ENCODE results near the gene TEX22.

Gene TEX22

GRCh38 chr14:105367116-105368031, 31.0 kb upstream of the TEX22 start:
- no peak for DNase-seq

- DNase-seq: no peak
Observed at GRCh38 chr14:105368032-105368417, 30.3 kb upstream of the TEX22 start.

DNA sequence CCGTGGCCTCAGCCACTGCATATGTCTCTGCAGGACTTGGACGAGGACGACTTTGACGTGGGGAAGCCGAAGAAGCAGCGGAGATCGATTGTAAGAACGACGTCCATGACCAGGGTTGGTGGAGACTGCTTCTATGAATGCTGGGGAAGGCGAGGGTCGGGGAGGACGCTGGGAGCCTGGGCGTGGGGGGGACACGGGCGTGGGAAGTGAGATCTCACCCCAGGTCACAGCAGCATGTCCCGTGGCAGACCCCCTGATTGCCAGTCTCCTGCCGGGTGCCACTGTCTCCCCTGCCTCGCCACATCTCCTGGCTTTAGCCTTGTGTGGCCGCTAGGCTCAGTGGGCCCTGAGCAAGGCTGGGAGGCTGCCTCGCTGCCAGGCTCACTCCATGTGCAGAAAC, 29.9 kb upstream of the TEX22 start:
- no peak for DNase-seq

DNA sequence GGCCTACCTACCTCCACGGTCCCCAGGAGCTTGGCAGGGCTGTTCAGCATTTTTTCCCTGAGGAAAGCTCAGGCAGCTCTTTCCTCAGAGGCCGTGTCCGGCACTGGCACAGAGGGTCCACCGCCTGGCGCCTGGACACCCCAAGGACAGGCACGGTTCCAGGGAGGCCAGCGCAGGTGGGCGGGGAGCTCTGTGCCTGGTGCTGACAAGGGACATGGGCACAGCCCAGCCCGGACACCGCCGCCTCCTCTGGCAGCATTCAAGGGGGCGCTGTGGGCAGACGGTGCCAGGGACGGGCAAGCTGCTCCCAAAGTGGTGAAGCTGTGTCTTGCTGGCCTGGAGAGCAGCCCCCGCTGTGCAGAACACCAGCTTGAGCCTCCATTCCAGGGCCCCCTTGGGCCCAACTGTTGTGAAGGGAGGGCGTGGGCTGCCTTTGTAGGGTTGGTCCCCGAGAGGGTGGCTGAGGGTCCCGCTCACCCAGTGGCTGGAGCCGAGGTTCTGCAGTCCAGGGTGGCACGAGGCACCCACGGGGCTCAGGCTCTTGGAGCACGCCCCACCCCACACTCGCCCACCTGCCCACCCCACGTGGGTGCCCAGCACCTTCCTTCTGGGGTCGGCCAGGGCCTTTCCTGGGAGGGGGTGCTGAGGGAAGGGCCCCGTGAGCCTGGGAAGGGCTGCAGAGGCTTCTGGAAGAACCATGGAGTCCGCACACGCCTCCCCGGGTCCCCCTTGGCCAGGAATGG, 29.3 kb upstream of the TEX22 start:
- no peak for DNase-seq

DNA sequence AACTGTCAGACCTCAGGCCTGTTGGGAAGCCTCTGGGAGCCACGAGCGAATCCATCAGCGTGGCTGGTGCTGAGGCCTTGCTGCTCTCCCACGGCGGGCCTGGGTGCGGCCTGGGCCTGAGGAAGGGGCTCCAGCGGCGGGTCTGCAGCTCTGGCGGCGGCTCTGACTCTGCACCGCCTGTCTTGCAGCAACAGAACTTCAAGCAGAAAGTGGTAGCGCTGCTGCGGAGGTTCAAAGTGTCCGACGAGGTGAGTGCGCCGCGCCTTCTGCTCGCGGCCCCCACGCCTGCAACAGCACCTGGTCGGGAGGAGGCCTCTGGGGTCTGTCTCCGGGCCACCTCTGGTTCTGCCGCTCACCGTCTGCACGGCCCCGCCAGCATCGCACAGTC, 28.7 kb upstream of the TEX22 start:
- DNase-seq: no peak

DNA sequence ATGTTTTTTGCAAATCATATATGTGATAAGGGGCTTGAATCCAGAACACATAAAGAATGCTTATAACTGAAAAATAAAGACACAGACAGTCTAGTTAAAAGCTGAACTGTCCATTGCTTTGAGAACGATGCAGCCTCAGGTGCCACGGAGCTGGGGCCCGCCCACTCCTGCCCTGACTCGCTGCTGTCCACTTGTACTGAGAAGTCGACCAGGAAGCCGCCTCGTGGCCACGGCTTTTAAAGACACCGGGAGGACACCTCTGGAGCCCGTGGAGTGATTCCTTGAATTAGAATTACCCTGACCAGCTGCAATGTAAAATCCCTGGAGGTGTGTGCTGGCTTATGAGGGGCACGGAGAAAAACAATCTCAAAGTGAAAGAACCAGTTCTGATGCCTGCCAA, 23.9 kb upstream of the TEX22 start:
- DNase-seq: no peak

DNA sequence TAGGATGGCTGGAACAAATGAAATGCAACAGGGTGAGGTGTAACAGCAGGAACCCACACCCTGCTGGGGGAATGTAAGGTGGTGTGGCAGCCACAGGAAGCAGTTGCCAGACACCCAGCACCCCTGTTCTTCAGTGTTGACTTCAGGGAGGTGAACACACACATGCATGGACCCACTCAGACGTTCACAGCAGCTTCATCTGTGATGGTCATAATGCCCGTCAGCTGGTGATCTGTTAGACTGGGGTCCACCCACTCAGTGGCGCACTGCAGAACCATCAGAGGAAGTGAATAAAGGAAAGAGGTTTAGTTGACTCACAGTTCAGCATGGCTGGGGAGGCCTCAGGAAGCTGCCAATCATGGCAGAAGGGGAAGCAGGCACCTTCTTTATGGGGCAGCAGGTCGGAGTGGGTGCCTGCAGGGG, 22.7 kb upstream of the TEX22 start:
- DNase-seq: no peak

DNA sequence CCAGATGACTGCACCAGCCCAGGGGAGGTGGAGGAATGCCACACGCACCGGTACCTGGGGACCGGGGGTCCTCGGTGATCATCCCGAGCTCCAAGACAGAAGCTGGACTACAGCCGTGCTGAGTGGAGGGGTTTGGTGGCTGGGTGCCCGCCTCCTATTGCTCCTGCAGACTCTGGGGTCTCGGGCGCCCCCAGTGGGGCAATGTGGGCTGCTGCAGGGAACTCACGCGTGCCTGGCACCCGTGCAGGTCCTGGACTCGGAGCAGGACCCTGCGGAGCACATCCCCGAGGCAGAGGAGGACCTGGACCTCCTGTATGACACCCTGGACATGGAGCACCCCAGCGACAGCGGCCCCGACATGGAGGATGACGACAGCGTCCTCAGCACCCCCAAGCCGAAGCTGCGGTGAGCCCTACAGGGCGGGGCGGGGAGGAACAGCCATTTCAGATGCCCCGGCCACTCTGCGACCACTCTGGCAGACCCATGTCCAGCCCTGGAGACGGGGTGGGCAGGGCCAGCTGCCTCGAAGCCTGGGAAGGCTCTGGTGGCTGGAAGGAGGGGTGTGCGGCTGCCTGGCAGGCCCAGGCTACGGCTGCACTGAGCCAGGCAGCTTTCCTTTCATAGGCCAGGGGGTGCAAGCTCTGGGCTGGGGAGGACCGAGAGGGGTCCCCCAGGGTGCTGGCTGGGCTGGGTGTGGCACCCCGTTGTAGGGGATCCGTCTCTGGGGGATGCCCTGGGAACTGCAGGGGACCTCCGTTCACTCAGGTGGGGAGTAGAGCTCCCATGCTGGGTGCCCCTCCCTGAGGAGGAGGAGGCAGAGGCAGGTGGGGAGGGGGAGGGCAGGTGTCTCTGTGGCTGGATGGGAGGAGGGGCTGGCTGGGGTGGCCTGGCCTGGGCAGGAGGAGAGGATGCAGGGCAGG, 21.6 kb upstream of the TEX22 start:
- no peak for DNase-seq

DNA sequence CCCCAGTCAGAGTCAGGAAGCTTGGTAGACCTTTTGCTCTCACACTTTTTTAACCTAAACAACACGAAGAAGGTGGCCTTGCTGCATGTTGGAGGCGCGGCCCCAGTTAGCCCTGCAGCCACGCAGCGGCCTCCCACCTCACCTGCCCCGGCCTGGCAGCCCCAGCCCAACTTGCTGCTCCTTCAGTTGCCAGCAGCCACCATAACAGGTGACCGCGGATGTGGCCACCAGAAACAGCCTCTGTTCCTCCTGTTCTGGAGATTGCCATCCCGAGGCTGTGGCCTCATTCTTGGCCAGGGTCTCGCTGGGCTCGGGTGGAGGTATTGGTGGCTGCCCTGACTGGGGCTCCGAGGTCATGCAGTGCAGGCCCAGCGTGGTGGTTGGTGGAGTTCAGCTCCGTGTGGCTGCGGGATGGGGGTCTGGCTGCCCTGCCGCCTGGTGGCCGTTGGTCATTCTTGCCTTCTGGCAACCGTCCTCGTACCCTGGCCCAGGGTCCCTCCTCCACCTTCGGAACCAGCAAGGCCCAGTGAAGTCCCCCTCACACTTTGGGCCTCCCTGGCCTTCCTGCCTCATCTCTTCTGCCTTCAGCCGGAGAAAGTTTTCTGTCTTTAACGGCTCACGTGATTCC, 20.7 kb upstream of the TEX22 start:
- DNase-seq: no peak

GRCh38 chr14:105378199-105378598, 20.1 kb upstream of the TEX22 start:
- no peak for DNase-seq

DNA sequence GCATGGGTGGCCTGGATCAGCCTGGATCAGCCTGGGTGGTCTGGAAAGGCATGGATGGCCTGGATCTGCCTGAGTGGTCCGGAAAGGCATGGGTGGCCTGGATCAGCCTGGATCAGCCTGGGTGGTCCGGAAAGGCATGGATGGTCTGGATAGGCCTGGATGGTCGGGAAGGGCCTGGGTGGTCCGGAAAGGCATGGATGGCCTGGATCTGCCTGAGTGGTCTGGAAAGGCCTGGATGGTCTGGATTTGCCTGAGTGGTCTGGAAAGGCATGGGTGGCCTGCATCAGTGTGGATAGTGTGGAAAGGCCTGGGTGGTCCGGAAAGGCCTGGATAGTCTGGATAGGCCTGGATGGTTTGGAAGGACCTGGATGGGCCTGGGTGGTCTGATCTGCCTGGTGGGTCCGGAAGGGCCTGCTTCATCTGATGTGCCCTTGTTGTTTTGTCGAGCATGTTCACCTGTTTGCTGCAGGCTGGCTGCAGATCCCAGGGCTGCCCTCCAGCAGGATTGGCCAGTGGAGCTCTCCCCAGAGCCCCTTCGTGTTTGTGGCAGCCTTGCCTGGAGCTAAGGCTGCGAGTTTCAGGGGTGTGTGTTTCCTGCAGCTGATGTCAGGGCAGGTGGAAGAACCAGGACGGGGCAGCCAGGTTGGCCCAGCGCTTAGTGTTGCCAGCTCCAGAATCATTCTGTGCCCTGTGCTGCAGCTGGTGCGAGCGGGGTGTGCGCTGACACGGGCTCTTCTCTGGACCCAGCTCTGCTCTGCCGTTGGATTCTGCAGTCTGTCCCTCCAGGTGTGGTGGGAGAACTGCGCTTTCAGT, 19.3 kb upstream of the TEX22 start:
- DNase-seq: no peak

DNA sequence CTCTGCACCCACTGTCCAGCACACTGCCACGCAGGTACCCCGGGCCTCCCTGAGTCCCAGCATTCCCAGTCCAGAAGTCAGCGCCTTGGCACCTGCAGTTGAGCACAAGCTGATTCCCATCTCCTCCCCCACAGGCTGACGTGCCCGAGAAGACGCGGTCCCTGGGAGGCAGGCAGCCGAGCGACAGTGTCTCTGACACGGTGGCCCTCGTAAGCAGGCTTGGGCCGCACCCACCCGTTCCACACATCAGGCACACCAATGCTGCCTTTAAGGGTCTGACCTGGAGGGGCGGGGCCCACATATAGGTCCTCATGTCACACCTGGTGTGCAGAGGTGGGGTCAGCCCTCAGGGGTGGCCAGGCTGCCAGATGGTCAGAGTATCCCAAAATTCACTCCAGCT, 18.4 kb upstream of the TEX22 start:
- no peak for DNase-seq

DNA sequence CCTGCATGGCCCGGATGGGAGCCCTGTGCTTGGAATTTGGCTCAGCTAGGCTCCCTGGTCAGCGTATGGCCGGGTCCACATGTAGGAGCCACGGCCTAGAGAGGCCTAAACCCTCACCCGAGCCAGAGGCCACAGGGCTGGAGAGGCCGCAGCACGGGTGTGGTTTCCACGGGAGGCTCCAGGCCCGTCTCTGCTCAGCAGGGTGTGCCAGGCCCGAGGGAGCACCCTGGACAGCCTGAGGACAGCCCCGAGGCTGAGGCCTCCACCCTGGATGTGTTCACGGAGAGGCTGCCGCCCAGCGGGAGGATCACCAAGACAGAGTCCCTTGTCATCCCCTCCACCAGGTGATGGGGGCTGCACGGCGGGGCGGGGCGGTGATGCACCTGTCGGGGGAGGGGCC, 17.6 kb upstream of the TEX22 start:
- DNase-seq: no peak

DNA sequence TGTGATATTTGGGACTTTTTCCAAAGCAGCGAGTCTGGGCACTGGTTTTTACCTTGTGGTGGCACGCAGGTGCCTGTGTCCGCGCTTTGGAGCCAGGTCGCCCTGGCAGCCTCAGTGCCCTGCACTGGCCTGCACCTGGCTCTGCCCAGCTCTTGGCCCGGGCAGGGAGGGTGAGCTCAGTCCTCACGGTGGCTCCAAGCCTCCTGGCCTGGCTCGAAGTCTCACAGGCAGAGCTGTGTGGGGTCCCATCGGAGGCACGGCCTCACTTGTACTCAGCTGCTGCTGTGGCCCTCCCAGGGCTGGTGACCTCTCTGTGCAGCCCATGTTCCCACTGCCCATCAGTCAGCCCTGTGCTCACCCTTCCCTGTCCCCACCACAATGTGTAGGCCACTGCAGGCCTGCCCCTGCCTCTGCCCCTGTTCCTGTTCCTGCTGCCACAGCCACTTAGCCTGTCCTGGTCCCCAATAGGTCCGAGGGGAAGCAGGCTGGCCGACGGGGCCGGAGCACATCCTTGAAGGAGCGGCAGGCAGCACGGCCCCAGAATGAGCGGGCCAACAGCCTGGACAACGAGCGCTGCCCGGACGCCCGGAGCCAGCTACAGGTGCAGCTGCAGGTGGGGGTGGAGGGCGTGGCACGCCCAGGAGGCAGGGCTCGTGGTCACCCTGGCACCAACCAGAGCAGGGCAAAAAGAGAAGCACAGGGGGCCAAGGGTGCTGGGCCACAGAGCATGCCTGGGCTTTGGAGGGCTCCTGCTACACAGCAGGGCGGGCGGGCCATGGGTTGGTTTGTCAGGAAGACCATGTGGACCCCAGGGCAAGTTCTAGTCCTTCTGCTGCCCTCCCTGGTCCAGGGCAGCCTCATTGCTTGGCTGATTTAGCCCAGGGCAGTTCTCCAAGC, 16.6 kb upstream of the TEX22 start:
- no peak for DNase-seq

GRCh38 chr14:105382343-105383082, 15.8 kb upstream of the TEX22 start:
- no peak for DNase-seq

GRCh38 chr14:105383083-105383730, 15.1 kb upstream of the TEX22 start:
- DNase-seq: no peak

GRCh38 chr14:105384041-105384557, 14.2 kb upstream of the TEX22 start:
- DNase-seq: no peak

GRCh38 chr14:105384605-105385321, 13.6 kb upstream of the TEX22 start:
- DNase-seq: no peak

DNA sequence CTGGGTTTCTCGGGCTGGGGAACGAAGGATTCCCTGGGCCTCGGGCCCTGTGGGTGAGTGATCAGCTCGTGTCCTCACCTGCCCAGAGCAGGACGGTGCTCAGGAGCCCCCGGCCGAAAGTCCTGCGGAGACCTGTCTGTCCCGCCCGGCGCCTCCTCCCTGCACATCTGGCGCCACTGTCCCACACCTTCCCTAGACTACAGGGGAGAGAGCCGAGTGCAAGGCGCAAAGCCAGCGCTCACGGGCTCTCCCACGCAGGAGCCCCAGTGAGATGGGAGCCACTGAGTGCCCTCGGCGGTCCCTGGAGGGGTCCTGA, 13.1 kb upstream of the TEX22 start:
- no peak for DNase-seq

All from NCI-H2171 (cell line).